Naive B cell (primary cell): ENCODE measurements around the gene FKBP1B. TPM values are rescaled to one million over a fixed set of nuclear protein-coding genes. Genes with fewer than 3 reads are reported as not detected.
A peak's percentile ranks its signal among the peaks of the same experiment; 100 is the strongest.

ENCODE experiments used
- ATAC-seq, 2 donors: fragments of 150-1000 bp; cut with Tn5 transposase; 2 replicates each; pipeline ENCODE4 v1.10.0; 2021; ENCODE audit warnings: low read depth in 2 of 2, mild to moderate bottlenecking in 2 of 2, moderate library complexity in 2 of 2
- DNase-seq: peaks from one replicate; pipeline ENCODE4 v3.0.0; 2022
- H3K27ac Mint-ChIP-seq, 6 donors: one replicate each; pipeline ENCODE4 v1.8.0; 2020 to 2022; ENCODE audit warnings: mild to moderate bottlenecking in 6 of 6, mixed read lengths in 6 of 6, moderate library complexity in 5 of 6, inconsistent platforms in 2 of 6
- H3K27me3 Mint-ChIP-seq, 3 donors: one replicate each; pipeline ENCODE4 v1.8.0; 2021 to 2022; ENCODE audit warnings: mixed read lengths in 3 of 3, mild to moderate bottlenecking in 1 of 3
- H3K36me3 Mint-ChIP-seq, 2 donors: one replicate each; pipeline ENCODE4 v1.8.0; 2020 to 2022; ENCODE audit warnings: mixed read lengths in 2 of 2, inconsistent platforms in 1 of 2, mild to moderate bottlenecking in 1 of 2
- H3K4me1 Mint-ChIP-seq, 3 donors: one replicate each; pipeline ENCODE4 v1.8.0; 2020 to 2022; ENCODE audit warnings: mixed read lengths in 3 of 3, inconsistent platforms in 1 of 3, mild to moderate bottlenecking in 1 of 3, moderate library complexity in 1 of 3
- H3K4me3 Mint-ChIP-seq, 8 donors: one replicate each; pipeline ENCODE4 v1.8.0; 2020 to 2022; ENCODE audit warnings: mild to moderate bottlenecking in 8 of 8, mixed read lengths in 8 of 8, moderate library complexity in 8 of 8, inconsistent platforms in 2 of 8
- H3K9me3 Mint-ChIP-seq, 7 donors: one replicate each; pipeline ENCODE4 v1.8.0; 2020 to 2022; ENCODE audit warnings: mixed read lengths in 7 of 7, mild to moderate bottlenecking in 5 of 7, inconsistent platforms in 2 of 7, moderate library complexity in 1 of 7
- polyA plus RNA-seq, 6 donors: library from polyadenylated mRNA; unstranded; fragments of 300-500 nt; fragmentation: Illumina TruSeq; gene quantifications; one replicate each; pipeline ENCODE4 v1.2.3, GENCODE V29; 2021; ENCODE audit warnings: low read depth in 6 of 6

Gene FKBP1B
- polyA plus RNA-seq, 6 donors from 2014 or later: 1.4 to 2.4 (median 1.4) TPM; not detected in 1

- Mint-ChIP-seq H3K4me1 (no peaks in the 10 kb centered on the region), H3K36me3 (no peaks in the 10 kb centered on the region), H3K27ac (no peak overlapping the region), H3K9me3 (no peaks in the 10 kb centered on the region), H3K4me3 (no peak overlapping the region), H3K27me3 (peaks cover 3 to 19% (median 8%) of the 10 kb centered on the region in 3 donors)
- ATAC-seq: no peak
- DNase-seq: no peak
These were observed 32.5 kb upstream of the FKBP1B start for GRCh38 chr2:24016853-24017703.

- H3K9me3 Mint-ChIP-seq: no peaks in the 10 kb centered on the region
- DNase-seq (no peak), ATAC-seq (no peak)
- peaks cover 0 to 13% (median 2%) of the 10 kb centered on the region in 3 donors for H3K27me3 Mint-ChIP-seq
- H3K27ac Mint-ChIP-seq: no peak overlapping the region
- H3K4me3 Mint-ChIP-seq: no peak overlapping the region
- no peaks in the 10 kb centered on the region for H3K4me1 Mint-ChIP-seq
- H3K36me3 Mint-ChIP-seq: peaks cover 0 to 4% of the 10 kb centered on the region in 2 donors
These were observed 31.8 kb upstream of the FKBP1B start for GRCh38 chr2:24017711-24018110.

- Mint-ChIP-seq H3K27ac (no peak overlapping the region), H3K9me3 (no peaks in the 10 kb centered on the region), H3K36me3 (peaks cover 0 to 9% of the 10 kb centered on the region in 2 donors), H3K4me1 (no peaks in the 10 kb centered on the region), H3K27me3 (peaks cover 0 to 8% (median 0%) of the 10 kb centered on the region in 3 donors), H3K4me3 (no peak overlapping the region)
- ATAC-seq (no peak), DNase-seq (no peak)
These were observed 31.3 kb upstream of the FKBP1B start for GRCh38 chr2:24018241-24018640.

GRCh38 chr2:24019729-24020128 lies 29.8 kb upstream of the FKBP1B start:
- peaks cover 0 to 9% of the 10 kb centered on the region in 2 donors for H3K36me3 Mint-ChIP-seq
- H3K4me1 Mint-ChIP-seq: no peaks in the 10 kb centered on the region
- no peak overlapping the region for H3K27ac Mint-ChIP-seq
- no peak overlapping the region for H3K4me3 Mint-ChIP-seq
- no peak for DNase-seq
- no peaks in the 10 kb centered on the region for H3K9me3 Mint-ChIP-seq
- no peak for ATAC-seq
- H3K27me3 Mint-ChIP-seq: peaks cover 0 to under 1% (median 0%) of the 10 kb centered on the region in 3 donors

GRCh38 chr2:24020244-24020643 lies 29.3 kb upstream of the FKBP1B start:
- no peak for DNase-seq
- Mint-ChIP-seq H3K9me3 (no peaks in the 10 kb centered on the region), H3K27ac (no peak overlapping the region), H3K27me3 (no peaks in the 10 kb centered on the region), H3K4me3 (no peak overlapping the region), H3K4me1 (no peaks in the 10 kb centered on the region), H3K36me3 (peaks cover 0 to 9% of the 10 kb centered on the region in 2 donors)
- no peak for ATAC-seq

- Mint-ChIP-seq H3K4me3 (peak overlapping the region in 1 of 8 donors; percentile 79), H3K36me3 (peaks cover 0 to 9% of the 10 kb centered on the region in 2 donors), H3K4me1 (no peaks in the 10 kb centered on the region), H3K9me3 (no peaks in the 10 kb centered on the region), H3K27me3 (no peaks in the 10 kb centered on the region), H3K27ac (no peak overlapping the region)
- DNase-seq (no peak), ATAC-seq (no peak)
These were observed 28.2 kb upstream of the FKBP1B start for GRCh38 chr2:24021122-24021998.

GRCh38 chr2:24022324-24022974 lies 27.1 kb upstream of the FKBP1B start:
- no peaks in the 10 kb centered on the region for H3K27me3 Mint-ChIP-seq
- DNase-seq (no peak), ATAC-seq (no peak)
- no peaks in the 10 kb centered on the region for H3K4me1 Mint-ChIP-seq
- no peak overlapping the region for H3K4me3 Mint-ChIP-seq
- H3K36me3 Mint-ChIP-seq: peaks cover 0 to 9% of the 10 kb centered on the region in 2 donors
- no peaks in the 10 kb centered on the region for H3K9me3 Mint-ChIP-seq
- H3K27ac Mint-ChIP-seq: no peak overlapping the region

GRCh38 chr2:24022975-24023575 lies 26.5 kb upstream of the FKBP1B start:
- H3K4me3 Mint-ChIP-seq: peak overlapping the region in 1 of 8 donors; percentile 40
- no peak for ATAC-seq
- peaks cover 0 to 9% of the 10 kb centered on the region in 2 donors for H3K36me3 Mint-ChIP-seq
- no peak for DNase-seq
- no peaks in the 10 kb centered on the region for H3K4me1 Mint-ChIP-seq
- H3K9me3 Mint-ChIP-seq: no peaks in the 10 kb centered on the region
- no peak overlapping the region for H3K27ac Mint-ChIP-seq
- H3K27me3 Mint-ChIP-seq: no peaks in the 10 kb centered on the region

- Mint-ChIP-seq H3K27me3 (no peaks in the 10 kb centered on the region), H3K4me3 (no peak overlapping the region), H3K4me1 (no peaks in the 10 kb centered on the region), H3K9me3 (no peaks in the 10 kb centered on the region), H3K36me3 (peaks cover 4 to 9% of the 10 kb centered on the region in 2 donors), H3K27ac (no peak overlapping the region)
- DNase-seq (no peak), ATAC-seq (no peak)
These were observed 25.5 kb upstream of the FKBP1B start for GRCh38 chr2:24024018-24024417.

- H3K4me3 Mint-ChIP-seq: no peak overlapping the region
- no peaks in the 10 kb centered on the region for H3K9me3 Mint-ChIP-seq
- H3K27me3 Mint-ChIP-seq: no peaks in the 10 kb centered on the region
- peak overlapping the region in 2 of 6 donors; percentile 49 to 56 for H3K27ac Mint-ChIP-seq
- H3K4me1 Mint-ChIP-seq: no peaks in the 10 kb centered on the region
- ATAC-seq: no peak
- no peak for DNase-seq
- peaks cover 9 to 15% of the 10 kb centered on the region in 2 donors for H3K36me3 Mint-ChIP-seq
These were observed 24.4 kb upstream of the FKBP1B start for GRCh38 chr2:24024996-24025663.

GRCh38 chr2:24026233-24026632 lies 23.3 kb upstream of the FKBP1B start:
- DNase-seq (no peak), ATAC-seq (no peak)
- Mint-ChIP-seq H3K27ac (no peak overlapping the region), H3K36me3 (peaks cover 9 to 20% of the 10 kb centered on the region in 2 donors), H3K9me3 (no peaks in the 10 kb centered on the region), H3K27me3 (no peaks in the 10 kb centered on the region), H3K4me3 (no peak overlapping the region), H3K4me1 (no peaks in the 10 kb centered on the region)

- Mint-ChIP-seq H3K27me3 (no peaks in the 10 kb centered on the region), H3K36me3 (peaks cover 0 to 5% of the 10 kb centered on the region in 2 donors), H3K4me3 (no peak overlapping the region), H3K9me3 (no peaks in the 10 kb centered on the region), H3K27ac (peak overlapping the region in 1 of 6 donors; percentile 64), H3K4me1 (peaks cover 4 to 7% (median 4%) of the 10 kb centered on the region in 3 donors)
- ATAC-seq: no peak
- no peak for DNase-seq
These were observed 10.6 kb upstream of the FKBP1B start for GRCh38 chr2:24038786-24039499.
